ENCODE data around the gene IFRD1. TPM values are rescaled to one million over a fixed set of nuclear protein-coding genes. Genes with fewer than 3 reads are reported as not detected.

IFRD1 gene, protein sequence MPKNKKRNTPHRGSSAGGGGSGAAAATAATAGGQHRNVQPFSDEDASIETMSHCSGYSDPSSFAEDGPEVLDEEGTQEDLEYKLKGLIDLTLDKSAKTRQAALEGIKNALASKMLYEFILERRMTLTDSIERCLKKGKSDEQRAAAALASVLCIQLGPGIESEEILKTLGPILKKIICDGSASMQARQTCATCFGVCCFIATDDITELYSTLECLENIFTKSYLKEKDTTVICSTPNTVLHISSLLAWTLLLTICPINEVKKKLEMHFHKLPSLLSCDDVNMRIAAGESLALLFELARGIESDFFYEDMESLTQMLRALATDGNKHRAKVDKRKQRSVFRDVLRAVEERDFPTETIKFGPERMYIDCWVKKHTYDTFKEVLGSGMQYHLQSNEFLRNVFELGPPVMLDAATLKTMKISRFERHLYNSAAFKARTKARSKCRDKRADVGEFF
- total RNA-seq = 45.8 and 58.1 TPM in 2 replicates

DNA sequence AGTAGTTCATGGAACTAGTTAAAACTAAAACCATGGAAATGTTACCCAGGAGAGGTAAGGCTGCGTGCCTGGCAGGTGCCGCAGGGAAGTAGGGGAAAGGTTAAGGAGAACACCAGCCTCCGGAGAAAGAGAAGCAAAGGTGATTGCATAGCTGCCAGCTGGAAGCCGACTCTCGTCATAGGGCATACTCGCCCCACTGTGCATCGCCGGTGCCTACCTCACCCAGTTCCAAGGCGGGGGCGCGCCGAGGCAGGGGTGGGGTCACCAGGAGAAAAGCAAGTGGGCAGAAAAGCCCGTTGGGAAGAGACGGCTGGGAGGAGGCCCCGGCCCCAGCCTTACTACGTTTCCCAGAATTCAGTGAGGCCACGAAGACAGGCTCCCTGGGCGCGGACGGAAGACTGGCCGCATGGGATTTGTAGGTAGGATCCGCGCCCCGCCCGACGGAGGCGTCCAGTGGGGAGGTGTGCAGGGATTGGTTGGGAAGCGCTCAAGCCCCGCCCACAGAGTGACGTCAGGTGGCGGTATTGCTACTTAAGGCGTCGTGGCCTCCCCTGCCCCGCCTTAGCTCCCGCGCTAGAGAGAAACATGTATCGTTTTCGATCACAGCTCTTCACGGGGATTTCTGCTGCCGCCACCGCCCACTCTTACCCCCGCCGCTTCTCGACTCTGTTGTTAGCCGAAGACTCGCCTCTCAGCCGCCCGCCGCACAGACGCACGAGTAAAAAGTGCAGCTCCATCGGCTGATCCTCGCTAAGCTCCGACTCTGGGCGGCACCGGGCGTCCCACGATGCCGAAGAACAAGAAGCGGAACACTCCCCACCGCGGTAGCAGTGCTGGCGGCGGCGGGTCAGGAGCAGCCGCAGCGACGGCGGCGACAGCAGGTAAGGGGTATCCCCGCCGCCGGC is at the start of gene IFRD1:
TSS of gene IFRD1 (plus strand) at position 559 of the 905 bp plus-strand sequence. CDS start at position 788, 229 bp downstream.

Small RNAs within 50 kb of the gene (small RNA-seq; reads per million reads assigned to genes)
- gene AC079741.1 = not detected

Other genes with a start within 250 kb of the IFRD1 start
- 55.7 and 65.7 TPM in 2 replicates for gene DOCK4, start 244.1 kb upstream of the IFRD1 start, total RNA-seq
- gene ZNF277, start 243.8 kb upstream of the IFRD1 start, total RNA-seq = 38.0 and 39.3 TPM in 2 replicates
- 0.16 and 0.24 TPM in 2 replicates for gene LSMEM1, start 30.5 kb downstream of the IFRD1 start, total RNA-seq

Data from hair follicle dermal papilla cell (primary cell).